Measurements from ENCODE around the gene MCTP2.
"Not testable (repeated sequence)": the region's sequence is repeated elsewhere in the genome, so short reads cannot be mapped to it uniquely, and the experiment has no call there.

MCTP2 gene

GRCh38 chr15:94237903-94238302, 6.5 kb downstream of the MCTP2 start:
- DNase-seq, result no peak

DNA sequence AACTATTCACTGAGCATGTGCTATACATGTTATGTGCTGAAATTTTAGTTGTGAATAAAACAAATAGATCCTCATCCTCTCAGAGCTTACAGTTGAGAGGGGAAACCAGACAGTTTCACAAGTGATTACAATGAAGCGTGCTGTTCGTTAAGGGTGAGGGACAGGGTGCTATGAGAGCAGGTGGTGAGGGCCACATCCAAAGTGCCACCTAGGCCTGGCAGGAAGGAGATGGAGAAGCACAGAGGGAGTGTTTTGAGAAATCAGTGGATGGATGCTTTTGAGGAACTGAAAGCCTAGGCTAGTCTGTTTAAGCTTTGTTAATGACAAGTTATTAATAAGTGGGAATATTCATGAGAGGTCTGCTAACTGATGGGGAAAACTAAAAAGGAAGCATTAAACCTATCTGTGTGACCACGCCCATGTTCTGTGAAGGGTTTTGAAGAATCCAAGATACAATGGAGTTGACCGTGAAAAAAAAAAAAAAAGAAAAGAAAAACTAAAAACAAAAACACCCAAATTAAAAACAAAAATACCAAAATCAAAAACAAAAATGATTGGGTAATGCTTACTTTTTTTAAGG, 7.3 kb downstream of the MCTP2 start:
- DNase-seq, result no peak

- DNase-seq, result no peak
These were observed 8.1 kb downstream of the MCTP2 start for GRCh38 chr15:94239474-94239873.

GRCh38 chr15:94240480-94240879, 9.1 kb downstream of the MCTP2 start:
- DNase-seq, result no peak

GRCh38 chr15:94242257-94242656, 10.9 kb downstream of the MCTP2 start:
- no peak for DNase-seq

GRCh38 chr15:94243003-94243402, 11.6 kb downstream of the MCTP2 start:
- not testable (repeated sequence) for DNase-seq

DNA sequence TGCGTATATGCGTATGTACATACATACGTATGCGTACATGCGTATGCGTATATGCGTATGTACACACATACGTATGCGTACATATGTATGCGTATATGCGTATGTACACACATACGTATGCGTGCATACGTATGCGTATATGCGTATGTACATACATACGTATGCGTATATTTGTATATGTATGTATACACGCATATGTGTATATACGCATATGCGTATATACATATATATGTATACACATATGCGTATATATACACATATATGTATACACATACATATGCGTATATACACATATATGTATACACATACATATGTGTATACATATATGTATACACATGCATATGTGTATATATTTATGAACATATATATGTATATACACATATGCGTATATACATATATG, 12.1 kb downstream of the MCTP2 start:
- no peak for DNase-seq

GRCh38 chr15:94246016-94246415, 14.7 kb downstream of the MCTP2 start:
- peak; percentile 17 for DNase-seq

- no peak for DNase-seq
These were observed 16.7 kb downstream of the MCTP2 start for GRCh38 chr15:94247789-94248638.

DNA sequence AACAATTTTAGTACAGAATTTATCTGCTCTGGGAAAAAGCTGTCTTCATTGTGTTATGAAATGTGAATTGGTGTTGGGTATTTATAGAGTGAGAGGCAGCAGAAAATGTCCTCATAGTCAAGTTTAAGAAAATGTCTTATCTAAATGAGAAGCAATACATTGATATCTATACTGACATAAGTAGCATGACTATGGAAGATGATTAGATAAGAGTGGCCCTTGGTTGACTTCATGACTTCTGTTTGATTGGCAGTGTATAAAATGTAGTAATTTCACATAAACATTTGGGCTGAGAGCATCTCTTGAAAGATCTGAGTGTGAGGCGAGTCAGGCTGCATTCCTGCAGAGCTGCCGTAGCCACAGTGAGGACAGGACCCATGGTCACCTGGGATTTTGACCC, 19.4 kb downstream of the MCTP2 start:
- no peak for DNase-seq

DNA sequence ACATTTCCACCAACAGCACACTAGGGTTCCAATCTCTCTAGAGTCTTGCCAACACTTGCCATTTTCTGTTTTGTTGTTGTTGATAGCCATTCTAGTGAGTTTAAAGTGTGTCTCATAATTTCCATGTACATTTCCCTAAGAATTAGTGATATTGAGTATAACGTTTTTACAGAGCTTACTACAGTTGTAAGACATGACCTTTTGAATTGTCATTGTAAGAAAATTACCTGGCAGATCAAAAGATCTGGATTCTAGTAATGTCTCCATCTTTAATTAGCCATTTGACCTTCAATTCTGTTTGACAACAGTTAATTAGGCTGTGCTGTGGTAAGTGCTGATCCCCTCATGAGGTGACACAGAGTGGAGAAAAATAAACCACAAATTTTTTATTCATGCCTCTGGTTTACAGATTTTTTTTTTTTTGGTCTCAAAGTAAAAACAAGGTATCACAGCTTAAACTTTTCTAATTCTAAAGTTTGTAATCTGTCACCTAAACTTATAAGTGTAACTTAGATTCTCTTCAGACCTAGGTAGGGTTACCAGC, 20.9 kb downstream of the MCTP2 start:
- DNase-seq, result no peak

GRCh38 chr15:94252906-94253491, 21.6 kb downstream of the MCTP2 start:
- DNase-seq, result no peak

DNA sequence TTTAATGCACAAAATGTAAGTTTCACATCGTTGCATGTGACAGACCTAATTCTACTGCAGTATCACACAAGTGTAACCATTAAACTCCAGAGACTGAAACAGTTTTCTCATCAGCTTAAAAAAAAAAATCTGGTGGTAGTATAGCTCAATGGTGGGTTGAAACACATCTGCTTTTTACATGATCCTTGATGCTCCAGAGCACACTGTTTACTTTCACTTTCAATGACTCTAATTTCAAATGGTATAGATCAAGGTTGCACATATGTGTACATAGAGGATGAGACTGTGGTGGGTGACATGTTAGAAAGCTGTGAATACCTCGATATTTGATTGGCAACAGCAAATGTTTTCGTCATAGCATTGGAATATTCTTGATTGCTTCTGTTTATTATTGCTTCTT, 22.4 kb downstream of the MCTP2 start:
- DNase-seq, result no peak

DNA sequence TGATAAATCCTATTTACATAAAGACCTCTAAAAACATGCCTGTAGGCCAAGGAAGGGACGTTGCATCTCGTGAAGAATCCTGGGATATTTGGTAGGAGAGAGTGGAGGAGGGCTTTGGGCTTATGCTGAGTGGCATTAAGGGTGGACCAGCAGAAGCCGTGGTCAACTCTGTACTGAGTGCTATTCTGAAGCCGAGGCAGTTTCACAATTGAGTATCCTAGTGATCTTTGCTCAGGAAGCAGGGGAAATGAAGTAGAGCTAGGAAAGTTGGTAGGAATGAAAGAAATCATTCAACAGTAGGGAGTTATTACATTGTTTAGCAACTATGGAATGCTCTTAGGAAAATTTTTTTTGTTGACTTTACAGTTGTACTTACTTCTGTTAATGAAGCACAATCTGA, 24.2 kb downstream of the MCTP2 start:
- no peak for DNase-seq

- no peak for DNase-seq
These were observed 25.1 kb downstream of the MCTP2 start for GRCh38 chr15:94256511-94256910.

DNA sequence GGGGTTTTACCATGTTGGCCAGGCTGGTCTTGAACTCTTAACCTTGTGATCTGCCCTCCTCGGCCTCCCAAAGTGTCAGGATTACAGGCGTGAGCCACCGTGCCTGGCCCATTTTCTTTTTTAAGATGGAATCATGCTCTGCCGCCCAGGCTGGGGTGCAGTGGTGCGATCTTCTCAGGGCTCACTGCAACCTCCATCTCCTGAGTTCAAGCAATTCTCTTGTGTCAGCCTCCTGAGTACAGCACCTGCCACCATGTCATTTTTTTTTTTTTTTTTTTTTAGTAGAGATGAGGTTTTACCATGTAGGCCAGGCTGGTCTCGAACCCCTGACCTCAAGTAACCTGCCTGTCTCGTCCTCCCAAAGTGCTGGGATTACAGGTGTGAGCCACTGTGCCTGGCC, 26.4 kb downstream of the MCTP2 start:
- DNase-seq, result not testable (repeated sequence)

DNA sequence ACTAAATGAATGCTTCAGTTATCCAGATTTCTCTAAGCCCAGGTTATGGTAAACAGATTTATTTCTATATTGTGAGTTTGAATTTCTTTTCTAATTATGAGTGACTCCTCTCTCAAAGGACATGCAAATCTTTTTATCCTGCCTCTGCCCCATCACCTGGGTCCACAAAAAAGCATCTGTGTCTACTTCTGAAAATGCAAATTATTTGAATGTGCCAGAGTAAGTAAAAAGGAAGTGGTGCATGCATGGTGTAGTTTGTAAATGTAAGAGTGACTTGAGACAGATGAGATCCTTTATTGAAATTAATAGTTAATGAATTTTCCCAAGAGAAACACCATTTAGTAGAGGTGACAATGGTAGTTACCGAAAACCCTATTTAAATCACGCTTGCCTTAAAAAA, 26.9 kb downstream of the MCTP2 start:
- no peak for DNase-seq

GRCh38 chr15:94259121-94259751, 27.9 kb downstream of the MCTP2 start:
- DNase-seq, result no peak

GRCh38 chr15:94259863-94260262, 28.5 kb downstream of the MCTP2 start:
- DNase-seq, result no peak

- DNase-seq, result no peak
These were observed 30.8 kb downstream of the MCTP2 start for GRCh38 chr15:94262201-94262600.

- DNase-seq, result no peak
These were observed 32.2 kb downstream of the MCTP2 start for GRCh38 chr15:94263341-94264273.

DNA sequence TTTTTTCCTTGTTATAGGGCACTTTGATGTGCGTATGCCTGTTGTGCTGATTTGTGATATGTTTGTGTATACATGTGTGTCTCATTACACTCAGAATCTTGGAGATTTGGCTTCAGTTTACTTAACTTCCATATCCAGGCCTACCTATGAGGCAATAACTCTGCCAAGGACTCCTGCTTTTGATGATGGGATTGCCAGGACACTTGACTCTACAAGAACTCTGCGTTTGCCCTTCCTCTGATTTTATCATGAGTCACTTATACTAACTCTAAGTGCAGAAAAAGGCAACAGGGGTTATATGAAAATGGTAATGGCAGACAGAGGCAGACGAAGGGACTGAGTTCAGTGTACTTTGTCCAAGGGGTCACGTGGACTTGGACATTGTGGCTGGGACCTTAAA, 33.6 kb downstream of the MCTP2 start:
- DNase-seq, result no peak

Data from SHP77 treated with DMSO at 0.1 percent for 48 hours (cell line).